K562 (cell line): ENCODE measurements around the gene NEMP2.

Experiments
- BRCA1 ChIP-seq, 2 experiments: fragments of 450-650 bp in 1 of 2; sonication (generic) in 1 of 2; formaldehyde crosslinking in 1 of 2; IDR thresholded peaks; 2 replicates each; pipeline versions ENCODE4 v1.5.0 to v1.6.1; 2017 to 2020; ENCODE audit warnings: mild to moderate bottlenecking in 1 of 2, missing genetic modification reagents in 1 of 2
- CHD2 ChIP-seq: IDR thresholded peaks from 2 replicates; pipeline ENCODE4 v1.6.1; 2011; ENCODE audit warnings: low read depth, low read length
- E2F1 ChIP-seq: sonication (generic); formaldehyde crosslinking; IDR thresholded peaks from 2 replicates; pipeline ENCODE4 v1.8.1; 2023; ENCODE audit warnings: mild to moderate bottlenecking, missing genetic modification reagents, moderate library complexity
- GABPA ChIP-seq: fragments of 200-800 bp; sonication (Bioruptor generic); conservative IDR thresholded peaks from 2 replicates; pipeline ENCODE4 v1.6.1; 2016; ENCODE audit warnings: low read depth, missing genetic modification characterization, missing compliant biosample characterization
- HNRNPL ChIP-seq: fragments of 200-400 bp; formaldehyde crosslinking; IDR thresholded peaks from 2 replicates; pipeline ENCODE4 v1.6.1; 2017; ENCODE audit warnings: low read depth, mild to moderate bottlenecking, low read length
- MIER1 ChIP-seq: fragments of 450-650 bp; IDR thresholded peaks from 2 replicates; pipeline ENCODE4 v1.6.1; 2016; ENCODE audit warnings: antibody characterized with exemption, mild to moderate bottlenecking, low read depth
- XRCC4 ChIP-seq: IDR thresholded peaks from one replicate; pipeline ENCODE4 v1.6.1; 2011; ENCODE audit not compliant: insufficient read depth, insufficient read length; ENCODE audit errors: extremely low read depth
- ZZZ3 ChIP-seq: fragments of 450-650 bp; IDR thresholded peaks from 2 replicates; pipeline ENCODE4 v1.6.1; 2016; ENCODE audit warnings: antibody characterized with exemption, mild to moderate bottlenecking, moderate library complexity
- TF ChIP-seq, protein P1 (sequence below), 2 experiments: fragments of 450-650 bp; formaldehyde crosslinking in 1 of 2; IDR thresholded peaks; 2 replicates each; pipeline versions ENCODE4 v1.4.0 to v1.6.1; 2014 to 2020; ENCODE audit warnings: mild to moderate bottlenecking in 2 of 2, borderline replicate concordance in 1 of 2, low read depth in 1 of 2
- TF ChIP-seq, protein P2 (sequence below): fragments of 250-450 bp; sonication (Bioruptor Pico); IDR thresholded peaks from 2 replicates; pipeline ENCODE4 v1.5.0; 2021

- TF ChIP-seq HNRNPL (no peak), MIER1 (no peak), XRCC4 (no peak), CHD2 (no peak), ZZZ3 (no peak), GABPA (tag) (no peak), E2F1 (CRISPR knock-in tag) (no peak), BRCA1 (IDR thresholded peaks at IDR 0.05) (no peak), BRCA1 (CRISPR knock-in tag; IDR thresholded peaks at IDR 0.05) (no peak)
- TF ChIP-seq, protein P1, sequence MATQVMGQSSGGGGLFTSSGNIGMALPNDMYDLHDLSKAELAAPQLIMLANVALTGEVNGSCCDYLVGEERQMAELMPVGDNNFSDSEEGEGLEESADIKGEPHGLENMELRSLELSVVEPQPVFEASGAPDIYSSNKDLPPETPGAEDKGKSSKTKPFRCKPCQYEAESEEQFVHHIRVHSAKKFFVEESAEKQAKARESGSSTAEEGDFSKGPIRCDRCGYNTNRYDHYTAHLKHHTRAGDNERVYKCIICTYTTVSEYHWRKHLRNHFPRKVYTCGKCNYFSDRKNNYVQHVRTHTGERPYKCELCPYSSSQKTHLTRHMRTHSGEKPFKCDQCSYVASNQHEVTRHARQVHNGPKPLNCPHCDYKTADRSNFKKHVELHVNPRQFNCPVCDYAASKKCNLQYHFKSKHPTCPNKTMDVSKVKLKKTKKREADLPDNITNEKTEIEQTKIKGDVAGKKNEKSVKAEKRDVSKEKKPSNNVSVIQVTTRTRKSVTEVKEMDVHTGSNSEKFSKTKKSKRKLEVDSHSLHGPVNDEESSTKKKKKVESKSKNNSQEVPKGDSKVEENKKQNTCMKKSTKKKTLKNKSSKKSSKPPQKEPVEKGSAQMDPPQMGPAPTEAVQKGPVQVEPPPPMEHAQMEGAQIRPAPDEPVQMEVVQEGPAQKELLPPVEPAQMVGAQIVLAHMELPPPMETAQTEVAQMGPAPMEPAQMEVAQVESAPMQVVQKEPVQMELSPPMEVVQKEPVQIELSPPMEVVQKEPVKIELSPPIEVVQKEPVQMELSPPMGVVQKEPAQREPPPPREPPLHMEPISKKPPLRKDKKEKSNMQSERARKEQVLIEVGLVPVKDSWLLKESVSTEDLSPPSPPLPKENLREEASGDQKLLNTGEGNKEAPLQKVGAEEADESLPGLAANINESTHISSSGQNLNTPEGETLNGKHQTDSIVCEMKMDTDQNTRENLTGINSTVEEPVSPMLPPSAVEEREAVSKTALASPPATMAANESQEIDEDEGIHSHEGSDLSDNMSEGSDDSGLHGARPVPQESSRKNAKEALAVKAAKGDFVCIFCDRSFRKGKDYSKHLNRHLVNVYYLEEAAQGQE (IDR thresholded peaks at IDR 0.05; ENCODE audit: borderline replicate concordance): no peak
- TF ChIP-seq, protein P1 (CRISPR knock-in tag; IDR thresholded peaks at IDR 0.05; ENCODE audit: low read depth): no peak
- TF ChIP-seq, protein P2, sequence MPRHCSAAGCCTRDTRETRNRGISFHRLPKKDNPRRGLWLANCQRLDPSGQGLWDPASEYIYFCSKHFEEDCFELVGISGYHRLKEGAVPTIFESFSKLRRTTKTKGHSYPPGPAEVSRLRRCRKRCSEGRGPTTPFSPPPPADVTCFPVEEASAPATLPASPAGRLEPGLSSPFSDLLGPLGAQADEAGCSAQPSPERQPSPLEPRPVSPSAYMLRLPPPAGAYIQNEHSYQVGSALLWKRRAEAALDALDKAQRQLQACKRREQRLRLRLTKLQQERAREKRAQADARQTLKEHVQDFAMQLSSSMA (CRISPR knock-in tag): no peak
These were observed 44.5 kb upstream of the NEMP2 start for GRCh38 chr2:190579058-190579410.
